SIG-M5 treated with dmso at 0.1 percent for 504 hours (cell line): ENCODE measurements around the gene GGN.
"Not testable (repeated sequence)": the region's sequence is repeated elsewhere in the genome, so short reads cannot be mapped to it uniquely, and the experiment has no call there.

ENCODE experiments used
- DNase-seq: peaks from one replicate; lab custom pipeline; 2025; ENCODE audit not compliant: unreplicated experiment; lab: John Stamatoyannopoulos, UW

The GGN gene

DNA sequence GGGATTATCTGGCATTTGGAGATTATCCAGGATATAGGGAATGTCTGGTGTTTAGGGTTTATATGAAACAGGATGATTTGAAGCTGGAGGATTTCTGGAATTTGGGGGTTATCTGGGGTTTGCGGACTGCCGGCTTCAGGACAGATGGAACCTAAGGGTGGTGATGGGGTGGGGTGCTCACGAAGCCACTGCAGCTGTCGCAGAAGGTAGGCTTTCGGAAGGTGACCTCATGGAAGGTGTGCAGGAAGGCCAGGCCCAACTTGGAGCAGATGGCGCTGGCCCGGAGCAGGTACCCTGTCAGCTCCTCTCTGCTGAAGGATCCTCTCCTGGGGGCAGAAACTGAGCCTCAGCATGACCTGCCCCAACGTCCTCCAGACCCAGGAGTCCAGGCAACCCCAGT lies 24.7 kb upstream of the GGN start:
- no peak for DNase-seq

DNA sequence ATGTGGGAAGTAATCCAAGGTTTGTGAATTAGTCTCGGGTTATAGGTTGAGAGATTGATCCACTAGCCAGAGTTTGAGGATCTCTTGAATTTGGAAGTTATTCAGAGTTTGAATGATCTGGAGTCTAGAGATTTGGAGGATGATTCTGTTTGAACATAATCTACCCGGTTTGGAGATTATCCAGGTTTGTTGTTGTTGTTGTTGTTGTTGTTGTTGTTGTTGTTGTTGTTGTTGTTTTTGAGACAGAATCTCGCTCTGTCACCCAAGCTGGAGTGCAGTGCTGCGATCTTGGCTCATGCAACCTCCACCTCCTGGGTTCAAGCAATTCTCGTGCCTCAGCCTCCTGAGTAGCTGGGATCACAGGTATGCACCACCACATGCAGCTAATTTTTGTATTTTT lies 24.1 kb upstream of the GGN start:
- DNase-seq = not testable (repeated sequence)

DNA sequence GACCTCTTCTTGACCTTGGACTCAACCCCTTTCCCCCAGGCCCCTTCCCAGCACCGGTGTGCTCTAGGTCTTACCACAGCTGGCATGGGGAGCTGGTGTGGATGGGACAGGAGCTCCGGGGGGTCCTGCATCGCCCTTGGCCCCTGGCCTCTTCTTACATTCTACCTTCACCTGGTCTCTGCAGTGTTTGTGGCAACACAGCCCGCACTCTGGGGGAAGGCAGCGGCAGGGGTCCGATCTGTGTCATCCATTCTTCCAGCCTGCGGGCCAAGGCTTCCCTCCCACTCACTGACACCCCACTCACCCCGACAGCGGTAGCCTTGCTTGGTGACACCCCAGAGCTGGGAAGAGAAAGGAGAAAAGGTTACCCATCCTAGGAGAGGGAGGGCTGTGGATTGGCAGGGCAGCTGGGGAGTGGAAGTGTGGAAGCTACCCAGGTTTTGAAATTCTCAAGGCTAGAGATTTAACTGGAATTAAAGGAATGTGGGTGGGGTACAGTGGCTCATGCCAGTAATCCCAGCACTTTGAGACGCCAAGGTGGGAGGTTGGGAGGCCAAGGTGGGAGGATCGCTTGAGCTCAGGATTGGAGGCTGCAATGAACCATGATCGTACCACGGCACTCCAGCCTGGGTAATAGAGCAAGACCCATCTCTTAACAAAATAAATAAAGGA lies 23.3 kb upstream of the GGN start:
- no peak for DNase-seq

DNA sequence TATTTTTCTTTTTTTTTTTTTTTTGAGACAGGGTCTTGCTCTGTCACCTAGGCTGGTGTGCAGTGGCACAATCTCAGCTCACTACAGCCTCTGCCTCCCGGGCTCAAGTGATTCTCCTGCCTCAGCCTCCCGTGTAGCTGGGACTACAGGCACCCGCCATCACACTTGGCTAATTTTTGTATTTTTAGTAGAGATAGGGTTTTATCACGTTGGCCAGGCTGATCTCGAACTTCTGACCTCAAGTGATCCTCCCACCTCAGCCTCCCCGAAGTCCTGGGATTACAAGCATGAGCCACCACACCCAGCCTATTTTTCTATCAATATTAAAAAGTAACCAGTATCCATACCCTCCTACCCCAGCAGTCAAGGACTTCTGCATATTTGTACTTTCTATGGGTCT lies 22.6 kb upstream of the GGN start:
- not testable (repeated sequence) for DNase-seq

DNA sequence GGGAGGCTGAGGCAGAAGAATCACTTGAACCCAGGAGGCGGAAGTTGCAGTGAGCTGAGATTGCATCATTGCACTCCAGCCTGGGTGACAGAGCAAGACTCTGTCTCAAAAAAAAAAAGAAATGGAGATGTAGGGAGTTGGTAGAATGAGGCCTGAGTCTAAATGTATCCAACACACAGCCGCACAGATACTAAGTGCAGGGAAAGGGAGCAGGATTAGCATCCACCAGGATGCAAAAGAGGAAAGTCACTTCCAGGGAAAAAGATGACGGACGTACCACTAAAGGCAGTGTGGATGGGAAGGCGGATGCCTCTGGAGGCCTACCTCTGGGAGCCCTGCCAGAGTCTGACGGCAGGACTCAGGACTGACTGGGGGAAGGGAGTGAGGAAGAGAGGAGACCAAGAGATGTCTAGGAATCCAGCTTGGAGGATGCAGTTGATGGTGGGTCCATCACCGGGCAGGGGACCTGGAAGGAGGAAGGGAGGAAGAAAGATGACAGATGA lies 21.8 kb upstream of the GGN start:
- DNase-seq = no peak

DNA sequence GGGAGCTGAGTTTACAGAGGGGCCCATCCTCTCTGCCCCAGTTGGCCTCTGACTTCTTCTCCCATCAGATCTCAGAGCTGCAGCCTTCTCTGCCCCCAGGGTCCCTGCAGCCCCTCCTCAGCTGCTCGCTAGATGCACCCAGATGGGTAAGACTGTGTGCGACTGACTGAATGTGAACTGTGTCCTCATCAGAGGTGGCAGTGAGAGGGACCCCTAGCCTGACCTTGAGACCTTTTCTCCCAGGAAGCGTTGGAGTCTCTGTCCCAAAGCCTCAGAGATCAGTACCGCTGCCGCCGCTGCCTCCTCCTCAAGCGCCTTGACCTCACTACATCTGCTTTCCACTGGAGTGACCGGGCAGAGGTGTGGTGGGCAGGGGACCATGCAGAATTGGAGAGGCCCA lies 17.4 kb upstream of the GGN start:
- no peak for DNase-seq

DNA sequence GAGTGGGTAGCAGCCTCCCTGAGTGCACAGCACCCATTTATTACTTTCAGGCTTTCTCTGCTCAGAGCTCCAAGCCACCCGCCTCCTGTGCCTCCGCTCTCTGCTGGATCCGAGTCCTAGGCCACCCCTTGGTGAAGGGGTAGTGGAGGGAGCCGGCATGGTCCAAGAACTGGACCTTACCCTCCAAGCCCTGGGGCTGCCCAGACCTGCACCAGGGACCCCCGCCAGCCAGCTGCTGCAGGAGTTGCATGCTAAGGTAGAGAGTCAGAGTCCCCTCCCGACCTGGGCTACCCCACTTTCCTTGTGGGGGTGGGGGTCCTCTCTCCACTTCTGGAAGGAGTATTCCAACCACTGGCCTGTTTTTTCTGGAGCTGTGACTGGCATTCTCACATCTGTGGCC lies 17.0 kb upstream of the GGN start:
- DNase-seq = no peak

DNA sequence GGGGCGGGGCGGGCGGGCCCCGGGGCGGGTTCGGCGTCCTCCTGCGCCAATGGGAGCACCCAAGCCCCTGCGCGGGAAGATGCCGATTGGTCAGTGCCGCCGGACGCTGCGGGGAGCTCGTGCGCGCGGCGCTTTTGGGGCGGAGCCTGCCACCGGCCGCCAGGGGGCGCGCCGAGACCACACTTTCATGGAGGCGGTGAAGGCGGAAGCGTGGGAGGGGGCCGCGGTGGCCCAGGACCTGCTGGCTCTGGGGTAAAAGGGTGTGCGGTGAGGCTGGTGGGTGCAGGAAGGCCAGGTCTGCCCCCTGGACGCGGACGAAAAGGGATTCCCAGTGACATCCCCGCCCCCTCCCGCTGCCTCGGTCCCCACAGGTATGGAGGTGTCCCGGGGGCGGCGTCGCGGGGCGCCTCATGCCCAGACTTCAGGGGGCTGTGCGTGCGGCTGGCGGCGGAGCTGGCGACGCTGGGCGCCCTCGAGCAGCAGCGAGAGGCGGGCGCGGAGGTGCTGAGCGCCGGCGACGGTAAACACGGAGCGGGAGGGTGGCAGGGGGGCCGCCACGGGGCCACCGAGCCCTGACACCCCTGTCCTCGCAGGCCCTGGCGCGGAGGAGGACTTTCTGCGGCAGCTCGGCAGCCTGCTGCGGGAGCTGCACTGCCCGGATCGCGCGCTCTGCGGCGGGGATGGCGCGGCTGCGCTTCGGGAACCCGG lies 15.3 kb upstream of the GGN start, which contains the start of gene FAM98C:
Gene FAM98C (plus strand): TSS at position 127 of the 708 bp plus-strand sequence. CDS start 61 bp downstream, at position 188.
- peak; percentile 93 for DNase-seq

DNA sequence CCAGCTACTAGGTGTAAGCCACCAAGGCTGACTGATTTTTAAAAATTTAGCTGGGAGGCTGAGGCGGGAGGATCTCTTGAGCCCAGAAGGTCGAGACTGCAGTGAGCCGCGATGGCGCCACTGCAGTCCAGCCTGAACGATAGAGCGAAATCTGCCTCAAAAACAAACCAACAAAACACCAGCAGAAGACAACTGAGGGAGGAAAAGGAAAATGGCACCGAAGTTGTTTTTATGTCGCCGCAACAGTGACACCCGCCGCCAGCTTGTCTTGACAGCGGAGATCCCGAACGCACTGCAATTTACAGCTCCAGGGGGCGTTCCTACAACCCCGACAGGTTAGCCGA lies 14.8 kb upstream of the GGN start:
- no peak for DNase-seq

DNA sequence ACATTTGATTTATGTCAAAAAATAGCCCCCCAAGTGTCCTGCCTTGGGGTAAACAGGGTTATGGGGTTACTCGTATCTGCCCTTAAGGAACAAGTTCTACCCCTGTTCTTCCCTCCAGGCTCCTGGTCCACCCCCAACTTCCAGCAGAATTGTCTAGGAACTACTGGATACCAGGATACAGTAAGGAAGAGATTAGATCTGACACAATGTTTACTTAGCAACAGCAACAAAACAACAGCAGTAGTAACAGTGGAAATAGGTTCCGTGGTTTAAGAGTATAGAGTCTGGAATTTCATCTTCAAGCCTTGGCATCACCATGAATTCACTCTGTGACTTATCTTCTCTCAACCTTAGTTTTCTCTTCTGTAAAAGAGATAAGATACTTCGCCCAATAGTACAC lies 13.3 kb upstream of the GGN start:
- DNase-seq = no peak

DNA sequence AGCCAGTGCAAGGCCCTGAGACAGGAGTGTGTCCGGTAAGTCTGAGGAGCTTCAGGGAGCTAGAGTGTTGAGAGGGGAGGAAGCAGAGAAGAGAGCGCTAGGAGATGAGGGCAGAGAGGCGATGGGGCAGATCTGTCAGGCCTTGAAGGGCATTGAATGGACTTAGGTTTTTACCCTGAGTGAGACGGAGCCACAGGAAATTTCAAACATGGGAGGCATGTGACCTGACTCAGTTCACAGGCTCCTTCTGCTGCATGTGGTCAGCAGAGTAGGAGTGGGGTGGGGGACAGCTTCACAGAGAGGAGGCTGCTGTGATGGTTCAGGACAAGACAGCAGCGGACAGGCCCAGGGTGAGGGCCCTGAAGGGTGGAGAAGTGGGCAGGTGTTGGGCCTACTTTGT lies 12.5 kb upstream of the GGN start:
- DNase-seq = no peak

DNA sequence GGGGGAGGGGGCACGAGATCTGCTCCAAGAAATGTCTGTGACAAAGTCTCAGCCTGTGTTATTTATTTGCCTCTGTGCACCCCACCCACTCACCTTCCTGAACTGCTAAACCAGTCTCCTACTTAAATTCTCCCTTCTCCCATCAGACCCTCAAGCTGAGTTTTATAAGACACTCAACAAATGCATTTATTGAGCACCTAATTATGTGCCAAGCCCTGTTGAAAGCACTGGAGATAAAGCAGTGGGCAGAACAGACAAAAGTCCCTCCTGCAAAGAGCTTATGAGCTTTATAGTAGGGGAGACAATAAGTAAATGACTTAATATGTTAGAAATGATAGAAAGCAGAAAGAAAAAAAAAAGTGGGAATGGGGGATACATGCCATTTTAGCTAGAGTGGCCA lies 11.7 kb upstream of the GGN start:
- DNase-seq = no peak

DNA sequence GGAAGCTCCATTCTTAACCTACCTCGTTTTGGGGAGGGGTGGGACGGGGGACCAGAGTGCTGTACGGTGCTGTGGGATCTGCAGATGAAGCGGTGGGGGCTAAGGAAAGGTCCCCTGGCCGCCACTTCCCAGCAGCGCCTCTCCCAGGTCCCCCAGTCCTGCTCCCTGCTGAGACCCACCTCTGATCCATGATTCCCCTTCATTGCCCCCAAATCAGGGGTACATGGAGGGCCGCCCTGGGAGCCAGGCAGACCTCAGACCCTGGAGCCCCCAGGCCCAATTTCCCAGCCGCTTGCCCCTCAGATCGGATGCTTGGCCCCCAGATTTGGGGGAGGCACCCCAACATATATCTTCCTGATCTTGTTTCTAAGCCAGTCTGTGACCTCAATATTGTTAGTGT lies 11.2 kb upstream of the GGN start:
- DNase-seq = no peak

DNA sequence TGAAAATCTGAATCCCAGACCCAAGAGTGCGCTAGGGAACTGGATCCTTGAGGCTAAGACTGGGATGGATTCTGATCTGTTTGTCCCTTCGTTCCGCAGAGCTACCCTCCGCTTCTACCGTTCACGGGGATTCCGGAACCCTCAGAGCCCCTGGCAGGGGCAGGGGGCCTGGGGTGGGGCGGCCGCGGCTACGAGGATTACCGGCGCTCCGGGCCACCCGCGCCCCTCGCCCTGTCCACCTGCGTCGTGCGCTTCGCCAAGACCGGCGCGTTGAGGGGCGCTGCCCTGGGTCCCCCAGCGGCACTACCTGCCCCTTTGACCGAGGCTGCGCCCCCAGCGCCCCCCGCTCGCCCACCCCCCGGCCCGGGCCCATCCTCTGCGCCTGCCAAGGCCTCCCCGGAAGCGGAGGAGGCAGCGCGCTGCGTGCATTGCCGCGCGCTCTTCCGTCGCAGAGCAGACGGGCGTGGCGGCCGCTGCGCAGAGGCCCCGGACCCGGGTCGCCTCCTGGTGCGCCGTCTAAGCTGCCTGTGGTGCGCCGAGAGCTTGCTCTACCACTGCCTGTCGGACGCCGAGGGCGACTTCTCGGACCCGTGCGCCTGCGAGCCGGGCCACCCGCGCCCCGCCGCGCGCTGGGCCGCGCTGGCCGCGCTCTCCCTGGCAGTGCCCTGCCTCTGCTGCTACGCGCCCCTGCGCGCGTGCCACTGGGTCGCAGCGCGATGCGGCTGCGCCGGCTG lies 7.7 kb upstream of the GGN start:
- DNase-seq = no peak

DNA sequence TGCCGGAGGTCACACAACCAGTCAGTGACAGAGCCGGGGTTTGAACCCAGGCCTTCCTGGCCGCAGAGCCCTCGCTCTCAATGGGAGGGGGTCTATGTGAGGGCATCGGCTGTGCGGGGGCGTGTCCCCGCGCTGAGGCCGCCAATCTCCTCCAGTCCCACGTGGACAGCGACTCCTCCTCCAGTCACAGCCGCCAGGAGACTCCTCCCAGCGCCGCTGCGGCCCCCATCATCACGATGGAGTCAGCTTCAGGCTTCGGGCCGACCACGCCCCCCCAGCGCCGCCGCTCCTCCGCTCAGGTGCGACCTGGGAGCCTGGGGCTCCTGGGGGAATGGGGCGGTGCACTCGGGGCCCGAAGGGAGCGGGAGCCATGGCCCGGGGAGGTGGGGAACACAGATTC lies 6.7 kb upstream of the GGN start:
- DNase-seq = no peak

DNA sequence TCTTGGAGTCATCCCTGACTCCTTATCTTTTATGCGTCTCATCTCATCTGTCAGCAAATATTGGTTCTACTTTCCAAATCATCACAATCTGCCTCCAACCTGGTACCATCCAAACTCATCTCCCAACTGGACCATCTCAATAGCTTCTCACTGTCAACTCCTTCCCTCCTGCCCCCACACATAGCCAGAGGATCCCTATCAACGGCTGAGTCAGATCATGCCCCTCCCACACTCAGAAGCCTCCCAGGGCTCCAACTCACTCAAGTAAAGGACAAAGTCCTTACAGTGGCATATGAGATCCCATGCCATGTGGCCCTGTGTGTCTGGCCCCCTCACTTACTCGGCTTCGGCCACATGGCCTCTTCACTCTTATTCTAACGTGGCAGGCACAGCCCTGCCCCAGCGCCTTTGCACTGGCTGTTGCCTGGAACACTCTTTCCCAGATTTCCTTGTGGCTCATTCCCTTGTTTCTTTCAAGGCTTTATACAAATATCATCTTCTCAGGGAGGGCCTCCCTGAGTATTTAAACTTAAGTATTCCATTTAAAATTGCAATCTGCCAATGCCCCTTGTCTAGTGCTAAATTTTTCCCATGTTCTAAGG lies 5.0 kb upstream of the GGN start:
- no peak for DNase-seq

DNA sequence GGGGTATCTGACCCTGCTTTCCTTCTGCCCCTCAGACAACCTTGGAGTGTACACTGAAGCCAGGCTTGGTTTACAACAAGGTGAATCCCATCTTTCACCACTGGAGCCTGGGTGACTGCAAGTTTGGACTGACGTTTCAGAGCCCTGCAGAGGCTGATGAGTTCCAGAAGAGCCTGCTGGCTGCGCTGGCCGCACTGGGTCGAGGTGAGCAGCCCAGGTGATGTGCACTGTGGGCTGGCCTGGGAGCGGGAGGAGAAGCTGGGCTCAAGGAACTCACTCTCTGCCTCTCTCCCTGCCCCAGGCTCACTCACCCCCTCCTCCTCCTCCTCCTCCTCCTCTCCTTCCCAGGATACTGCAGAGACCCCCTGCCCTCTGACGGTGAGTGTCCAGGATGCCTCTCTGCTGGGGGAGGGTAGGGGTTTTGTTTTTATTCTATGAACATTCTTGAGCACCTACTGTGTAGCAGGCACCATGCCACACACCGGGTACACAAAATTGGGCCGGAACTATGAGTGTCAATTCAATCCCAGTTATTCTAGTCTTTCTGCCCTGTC lies 4.2 kb upstream of the GGN start:
- DNase-seq = no peak

DNA sequence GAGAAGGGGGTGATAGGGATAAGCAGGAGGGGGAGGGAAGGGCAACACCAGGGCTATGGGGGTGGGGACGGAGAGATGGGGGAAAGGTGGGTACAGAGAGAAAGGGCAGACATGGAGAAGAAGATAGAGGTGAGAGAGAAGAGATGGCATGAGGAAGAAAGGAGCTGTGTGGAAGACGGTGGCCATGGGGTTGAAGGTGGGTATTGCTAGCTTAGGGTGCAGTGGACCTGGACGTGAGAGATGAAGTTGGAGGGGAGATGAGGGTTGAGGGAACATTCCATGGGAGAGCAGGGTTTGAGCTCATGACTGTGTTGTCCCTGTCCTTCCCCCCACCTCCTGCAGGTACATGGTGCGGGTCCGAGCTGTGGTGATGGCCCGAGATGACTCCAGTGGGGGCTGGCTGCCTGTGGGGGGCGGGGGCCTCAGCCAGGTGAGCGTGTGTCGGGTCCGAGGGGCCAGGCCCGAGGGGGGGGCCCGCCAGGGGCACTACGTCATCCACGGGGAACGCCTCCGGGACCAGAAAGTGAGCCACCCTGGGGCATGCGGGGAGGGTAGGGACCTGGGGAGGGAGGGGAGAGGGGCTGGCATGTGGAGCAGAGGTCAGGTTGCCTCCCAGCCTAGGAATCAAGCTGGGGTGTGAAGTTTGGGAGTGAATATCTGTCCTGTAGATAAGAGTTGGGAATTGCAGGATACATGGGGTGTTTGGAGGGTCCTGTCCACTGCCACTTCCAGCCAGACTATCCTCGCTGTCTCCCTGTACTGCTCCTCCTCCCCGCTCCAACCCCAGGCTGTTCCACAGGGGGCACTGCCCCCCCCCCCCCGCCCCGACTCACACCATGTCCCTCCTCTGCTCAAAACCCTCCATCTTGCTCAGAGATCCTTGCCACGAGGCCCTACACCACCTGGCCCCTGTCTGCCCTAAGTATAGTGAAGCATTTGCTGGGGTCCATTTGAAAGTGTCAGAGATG lies 2.4 kb upstream of the GGN start:
- DNase-seq = no peak

DNA sequence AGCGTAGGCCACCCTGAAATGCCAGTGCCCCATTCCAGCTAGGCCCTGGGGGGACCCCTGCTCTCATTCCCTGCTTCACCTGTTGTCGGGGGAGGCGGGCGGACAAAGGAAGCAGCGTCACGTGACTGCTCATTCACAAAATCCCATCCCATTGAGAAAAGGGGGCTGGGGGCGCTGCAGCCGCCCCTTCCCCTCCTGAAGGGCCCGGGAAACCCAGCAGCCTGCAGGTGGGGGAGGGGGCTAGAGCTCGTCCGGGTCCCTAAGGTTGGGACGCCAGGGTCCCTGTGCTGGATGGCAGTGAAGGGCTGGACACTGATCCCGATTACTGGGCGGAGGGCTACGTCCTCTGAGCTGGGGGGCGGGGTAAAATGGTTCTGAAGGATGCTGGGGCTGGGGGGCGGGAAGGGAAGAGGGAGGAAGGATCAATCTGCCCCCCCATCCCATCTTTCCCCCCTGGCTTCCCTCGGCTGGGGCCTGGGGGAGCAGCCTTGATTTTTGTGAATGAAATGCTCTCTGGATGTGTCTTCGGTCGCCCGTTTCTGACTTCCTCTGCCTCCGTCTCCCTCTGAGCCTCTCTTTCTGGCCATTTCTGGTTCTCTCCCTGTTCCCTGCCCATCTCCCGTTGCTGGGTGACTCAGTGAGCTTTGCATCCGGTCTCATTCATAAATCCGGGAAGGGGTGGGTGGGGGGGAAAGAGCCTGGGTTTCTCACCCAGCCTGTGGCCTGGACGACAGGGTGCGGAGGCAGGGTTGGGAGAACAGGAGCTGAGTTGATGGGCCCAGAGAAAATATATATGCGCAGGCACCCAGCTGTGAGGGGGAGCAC lies 1.5 kb upstream of the GGN start:
- no peak for DNase-seq
